ENCODE results near the gene TSBP1.
"Not testable (repeated sequence)": the region's sequence is repeated elsewhere in the genome, so short reads cannot be mapped to it uniquely, and the experiment has no call there.

The TSBP1 gene

GRCh38 chr6:32271429-32271828, 100.3 kb downstream of the TSBP1 start:
- Histone ChIP-seq H3K27me3 (ENCODE audit: control insufficient read depth, insufficient read depth, low read length) (no peaks in the 10 kb centered on the region), H3K79me2 (no peaks in the 10 kb centered on the region), H3K36me3 (ENCODE audit: control insufficient read depth, insufficient read depth, low read length) (no peaks in the 10 kb centered on the region), H3K9me3 (ENCODE audit: control insufficient read depth, low read length) (no peaks in the 10 kb centered on the region), H3K27ac (no peak overlapping the region), H3K4me1 (no peaks in the 10 kb centered on the region), H2AFZ (no peak overlapping the region), H3K9ac (no peak overlapping the region), H3K4me2 (ENCODE audit: low read length) (no peak overlapping the region), H3K4me3 (ENCODE audit: low read depth, low read length) (no peak overlapping the region)
- TF ChIP-seq CTCF (IDR thresholded peaks at IDR 0.05), result no peak

GRCh38 chr6:32268459-32268858, 103.2 kb downstream of the TSBP1 start:
- not testable (repeated sequence) for H3K27me3 ChIP-seq (ENCODE audit: control insufficient read depth, insufficient read depth, low read length); H2AFZ ChIP-seq; H3K9me3 ChIP-seq (ENCODE audit: control insufficient read depth, low read length); H3K27ac ChIP-seq; H3K79me2 ChIP-seq; H3K36me3 ChIP-seq (ENCODE audit: control insufficient read depth, insufficient read depth, low read length); H3K4me3 ChIP-seq (ENCODE audit: low read depth, low read length); H3K4me2 ChIP-seq (ENCODE audit: low read length); H3K9ac ChIP-seq; H3K4me1 ChIP-seq

GRCh38 chr6:32267035-32267434, 104.7 kb downstream of the TSBP1 start:
- no peak for TF ChIP-seq CTCF (IDR thresholded peaks at IDR 0.05)
- no peaks in the 10 kb centered on the region for H3K27me3 ChIP-seq (ENCODE audit: control insufficient read depth, insufficient read depth, low read length)

GRCh38 chr6:32257262-32257661, 114.4 kb downstream of the TSBP1 start:
- H3K79me2 ChIP-seq; H3K36me3 ChIP-seq (ENCODE audit: control insufficient read depth, insufficient read depth, low read length); H3K4me1 ChIP-seq; H3K9me3 ChIP-seq (ENCODE audit: control insufficient read depth, low read length); H3K27ac ChIP-seq; H2AFZ ChIP-seq; H3K4me3 ChIP-seq (ENCODE audit: low read depth, low read length); H3K4me2 ChIP-seq (ENCODE audit: low read length); H3K9ac ChIP-seq; H3K27me3 ChIP-seq (ENCODE audit: control insufficient read depth, insufficient read depth, low read length): not testable (repeated sequence)

More at GRCh38 chr6:32267035-32267434, 104.7 kb downstream of the TSBP1 start:
- Histone ChIP-seq H3K4me3 (ENCODE audit: low read depth, low read length) (no peak overlapping the region), H3K4me1 (no peaks in the 10 kb centered on the region), H3K36me3 (ENCODE audit: control insufficient read depth, insufficient read depth, low read length) (no peaks in the 10 kb centered on the region), H3K4me2 (ENCODE audit: low read length) (no peak overlapping the region), H3K9ac (no peak overlapping the region), H3K27ac (no peak overlapping the region), H2AFZ (no peak overlapping the region), H3K9me3 (ENCODE audit: control insufficient read depth, low read length) (no peaks in the 10 kb centered on the region), H3K79me2 (no peaks in the 10 kb centered on the region)

GRCh38 chr6:32255199-32256153, 116.2 kb downstream of the TSBP1 start:
- Histone ChIP-seq H3K4me2 (ENCODE audit: low read length) (peak overlapping the region; percentile 47), H3K9ac (no peak overlapping the region), H3K9me3 (ENCODE audit: control insufficient read depth, low read length) (no peaks in the 10 kb centered on the region), H3K79me2 (no peaks in the 10 kb centered on the region), H3K27me3 (ENCODE audit: control insufficient read depth, insufficient read depth, low read length) (no peaks in the 10 kb centered on the region), H3K4me1 (no peaks in the 10 kb centered on the region), H3K36me3 (ENCODE audit: control insufficient read depth, insufficient read depth, low read length) (no peaks in the 10 kb centered on the region), H3K27ac (peak overlapping the region; percentile 33), H2AFZ (peak overlapping the region; percentile 86), H3K4me3 (ENCODE audit: low read depth, low read length) (peak overlapping the region; percentile 46)
- TF ChIP-seq CTCF (IDR thresholded peaks at IDR 0.05), result peak; percentile 42

Data from parathyroid adenoma (tissue), 2 donors.